Measurements from ENCODE around the gene MTERF4. TPM values are rescaled to one million over a fixed set of nuclear protein-coding genes. Genes with fewer than 3 reads are reported as not detected.

MTERF4 gene
- total RNA-seq, 1 donor from 2014 or later: 40.2 TPM

DNA sequence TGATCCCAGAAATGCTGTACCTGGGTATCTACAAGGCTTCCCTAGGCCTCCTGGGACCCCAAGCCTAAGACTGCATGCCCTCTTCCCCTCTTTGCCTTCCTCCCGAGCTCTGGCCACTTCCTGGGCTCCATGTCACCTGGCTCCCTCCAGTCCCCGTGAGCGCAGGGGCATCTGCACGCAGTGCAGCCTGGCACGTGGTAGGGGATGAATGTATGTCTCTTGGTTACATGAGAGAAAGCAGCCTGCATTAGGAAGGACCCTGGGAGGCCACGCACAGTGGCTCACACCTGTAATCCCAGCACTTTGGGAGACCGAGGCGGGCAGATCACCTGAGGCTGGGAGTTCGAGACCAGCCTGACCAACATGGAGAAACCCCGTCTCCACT lies 31.3 kb upstream of the MTERF4 start:
- no peak for DNase-seq

DNA sequence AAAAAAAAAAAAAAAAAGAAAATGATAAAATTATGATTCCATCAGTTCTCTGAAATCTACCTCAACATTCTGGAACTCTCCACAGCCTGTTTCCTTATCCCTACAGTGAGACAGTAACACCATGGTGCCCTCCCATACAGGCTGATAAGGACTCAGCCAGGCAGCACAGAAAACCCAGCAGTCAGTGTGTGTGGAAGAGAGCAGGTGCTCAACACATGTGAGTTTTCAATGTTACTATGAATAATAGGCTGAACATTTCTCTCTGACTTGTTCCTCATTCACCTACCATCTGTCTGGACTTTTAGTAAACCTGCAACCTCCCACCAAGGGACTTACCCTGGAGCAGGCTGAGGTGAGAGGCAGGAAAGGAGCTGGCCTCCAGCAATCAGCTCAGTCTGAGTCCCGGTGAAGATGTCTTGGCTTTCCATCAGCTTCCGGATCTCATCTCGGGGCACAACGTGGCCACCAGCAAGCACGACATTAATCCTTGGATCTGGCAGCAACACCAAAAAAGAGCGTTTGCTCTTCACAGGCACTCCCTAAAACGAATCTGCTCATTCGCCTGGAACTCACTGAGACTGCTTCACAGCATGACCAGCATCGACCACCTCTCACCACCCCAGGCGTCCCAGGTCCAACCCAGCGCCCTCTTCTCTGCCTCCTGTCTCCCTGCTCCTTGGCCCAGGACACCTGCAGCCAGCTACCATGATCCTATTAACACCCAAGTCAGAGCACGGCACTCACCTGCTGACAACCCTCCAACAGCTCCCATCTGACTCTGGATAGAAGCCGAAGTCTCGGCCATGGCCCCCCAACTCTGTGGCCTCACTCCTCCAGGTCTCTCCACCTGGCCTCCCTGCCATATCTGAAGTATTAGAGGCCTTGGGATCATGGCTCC lies 30.7 kb upstream of the MTERF4 start:
- DNase-seq: no peak

DNA sequence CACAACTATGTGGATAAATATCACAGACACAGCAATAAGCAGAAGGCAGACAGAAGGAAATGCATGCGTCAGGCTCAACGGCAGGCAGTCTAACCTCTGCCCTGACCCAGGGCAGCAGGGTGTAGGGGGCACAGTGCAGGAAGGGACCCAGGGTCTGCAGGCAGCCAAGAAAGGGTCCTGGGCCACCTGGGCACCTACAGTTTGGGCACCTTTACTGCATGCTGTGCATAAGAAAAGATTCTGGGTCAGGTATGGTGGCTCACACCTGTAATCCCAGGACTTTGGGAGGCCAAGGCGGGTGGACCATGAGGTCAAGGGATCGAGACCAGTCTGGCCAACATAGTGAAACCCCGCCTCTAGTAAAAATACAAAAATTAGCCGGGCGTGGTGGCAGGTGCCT lies 29.4 kb upstream of the MTERF4 start:
- no peak for DNase-seq

DNA sequence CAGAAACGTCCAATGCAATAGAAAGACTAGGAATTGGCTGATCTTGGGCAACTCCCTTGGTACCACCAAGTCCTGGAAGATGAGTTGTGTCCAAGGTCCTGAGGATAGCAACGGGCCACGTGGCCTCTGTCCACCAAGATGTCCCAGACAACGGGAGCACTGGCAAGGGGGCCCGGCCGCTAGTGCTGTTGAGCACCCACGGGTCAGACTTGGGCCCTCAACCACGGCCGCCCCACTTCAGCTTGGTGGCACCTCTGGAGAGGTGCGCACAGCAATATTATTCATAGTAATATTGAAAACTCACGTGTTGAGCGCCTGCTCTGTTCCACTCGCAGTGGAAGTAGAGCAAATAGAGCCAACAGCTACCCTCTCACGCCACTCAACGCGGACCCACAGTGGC lies 28.2 kb upstream of the MTERF4 start:
- DNase-seq: no peak

DNA sequence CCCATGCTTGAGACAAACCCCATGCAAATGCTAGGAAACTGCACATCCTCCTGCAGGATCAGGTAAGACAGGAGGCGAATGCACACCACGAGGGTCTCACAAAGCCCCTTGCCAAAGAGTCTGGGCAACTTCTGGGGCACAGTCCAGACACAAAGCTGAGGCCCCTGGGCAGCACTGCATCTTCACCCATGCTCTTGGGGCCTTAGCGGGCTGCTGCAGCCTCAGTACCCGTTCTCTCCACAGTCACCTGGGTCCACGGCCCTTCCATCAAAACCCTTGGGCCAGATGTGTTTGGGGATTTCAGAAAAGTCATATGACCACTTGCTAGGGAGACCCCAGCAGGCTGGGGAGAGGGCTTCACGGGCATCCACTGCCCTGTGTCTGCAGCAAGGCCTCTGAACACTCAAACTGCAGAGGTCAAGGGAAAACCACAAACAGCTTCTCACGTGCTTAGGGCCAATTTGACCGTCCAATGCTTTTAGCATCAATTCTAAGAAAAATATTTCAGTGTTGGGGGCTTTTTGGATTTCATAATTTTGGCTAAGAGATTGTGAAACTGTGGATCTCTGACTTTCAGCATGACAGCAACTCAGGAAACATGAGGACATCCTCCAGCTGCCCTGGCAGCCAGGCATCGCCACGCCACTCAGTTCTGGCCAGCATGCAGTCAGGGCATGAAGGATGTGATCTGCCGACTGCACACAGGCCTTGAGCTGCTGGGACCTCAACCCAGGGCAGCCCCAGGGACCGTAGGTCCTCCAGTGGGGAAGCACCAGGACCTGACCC lies 27.2 kb upstream of the MTERF4 start:
- DNase-seq: no peak

DNA sequence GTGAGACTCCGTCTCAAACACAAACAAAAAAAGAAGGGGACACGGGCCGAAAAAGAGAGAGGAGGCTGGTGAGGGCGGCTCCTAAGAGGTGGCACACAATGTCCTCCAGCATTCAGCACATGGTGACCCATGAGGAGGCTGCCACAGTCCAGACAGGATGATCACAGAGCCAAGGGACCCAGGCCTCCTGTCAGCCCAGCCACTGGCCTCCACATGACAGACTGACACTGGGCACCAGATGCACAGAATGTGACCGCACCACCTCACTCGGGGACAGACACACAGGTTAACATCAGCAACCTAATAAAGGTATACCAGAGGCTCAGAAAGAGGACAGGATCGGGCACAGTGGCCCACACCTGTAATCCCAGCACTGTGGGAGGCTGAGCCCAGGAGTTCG lies 26.2 kb upstream of the MTERF4 start:
- no peak for DNase-seq

DNA sequence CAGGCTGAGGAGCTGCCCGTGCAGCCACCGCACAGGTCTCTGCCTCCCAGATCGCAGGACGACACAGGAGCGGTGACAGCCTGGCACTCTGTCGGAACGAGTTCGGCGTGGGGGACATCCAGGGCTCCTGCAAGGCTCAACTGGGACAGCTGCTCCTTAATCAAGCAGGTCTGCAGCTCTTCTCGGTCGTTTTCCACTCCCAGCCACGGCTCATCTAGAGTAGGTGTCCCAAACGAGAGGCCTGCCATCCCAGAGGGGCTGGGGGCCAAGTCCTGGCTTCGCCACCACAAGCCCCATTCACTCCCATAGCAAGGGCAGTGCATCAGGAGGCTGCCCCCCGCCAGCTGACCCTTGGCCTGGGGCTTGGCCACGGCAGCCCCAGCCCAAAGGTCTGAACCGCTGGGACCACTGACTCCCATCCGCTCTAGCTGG lies 24.7 kb upstream of the MTERF4 start:
- no peak for DNase-seq

DNA sequence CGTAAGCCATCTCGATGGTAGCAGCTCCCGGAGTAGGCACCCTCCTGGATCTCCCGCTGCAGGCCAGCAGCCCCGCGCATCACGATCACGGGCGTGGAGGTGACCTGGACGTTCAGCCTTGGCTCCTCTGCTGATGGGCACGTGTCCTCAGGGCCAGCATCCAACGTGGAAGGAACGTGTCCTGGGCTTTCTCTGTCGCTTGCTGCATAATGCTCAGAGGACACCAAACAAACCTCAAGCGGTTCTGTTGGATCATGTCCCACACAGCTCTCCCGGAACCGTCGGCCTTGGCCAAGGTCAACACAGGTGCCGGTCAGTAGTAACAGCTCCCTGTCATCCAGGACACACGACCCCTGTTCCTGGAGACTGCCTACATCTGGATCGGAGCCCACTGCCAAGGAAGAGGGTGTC lies 24.1 kb upstream of the MTERF4 start:
- DNase-seq: no peak

DNA sequence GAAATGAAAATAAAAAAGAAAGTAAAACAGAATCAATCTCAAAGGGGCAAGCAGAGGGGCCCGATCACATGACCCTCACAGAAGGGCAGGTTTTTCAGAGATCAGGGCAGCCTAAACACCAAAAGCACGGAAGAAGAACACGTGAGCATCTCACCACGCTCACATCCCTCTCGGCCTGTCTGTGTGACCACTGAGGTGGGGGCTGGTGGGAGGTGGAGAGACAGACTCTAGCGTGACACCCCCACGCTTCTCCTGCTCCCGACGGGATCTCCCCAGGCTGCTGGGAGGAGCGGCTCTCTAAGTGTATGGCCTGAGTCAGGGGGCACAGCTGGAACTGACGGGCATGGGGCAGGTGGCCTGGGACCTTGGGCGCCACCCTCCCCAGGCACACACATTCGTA lies 23.5 kb upstream of the MTERF4 start:
- no peak for DNase-seq

DNA sequence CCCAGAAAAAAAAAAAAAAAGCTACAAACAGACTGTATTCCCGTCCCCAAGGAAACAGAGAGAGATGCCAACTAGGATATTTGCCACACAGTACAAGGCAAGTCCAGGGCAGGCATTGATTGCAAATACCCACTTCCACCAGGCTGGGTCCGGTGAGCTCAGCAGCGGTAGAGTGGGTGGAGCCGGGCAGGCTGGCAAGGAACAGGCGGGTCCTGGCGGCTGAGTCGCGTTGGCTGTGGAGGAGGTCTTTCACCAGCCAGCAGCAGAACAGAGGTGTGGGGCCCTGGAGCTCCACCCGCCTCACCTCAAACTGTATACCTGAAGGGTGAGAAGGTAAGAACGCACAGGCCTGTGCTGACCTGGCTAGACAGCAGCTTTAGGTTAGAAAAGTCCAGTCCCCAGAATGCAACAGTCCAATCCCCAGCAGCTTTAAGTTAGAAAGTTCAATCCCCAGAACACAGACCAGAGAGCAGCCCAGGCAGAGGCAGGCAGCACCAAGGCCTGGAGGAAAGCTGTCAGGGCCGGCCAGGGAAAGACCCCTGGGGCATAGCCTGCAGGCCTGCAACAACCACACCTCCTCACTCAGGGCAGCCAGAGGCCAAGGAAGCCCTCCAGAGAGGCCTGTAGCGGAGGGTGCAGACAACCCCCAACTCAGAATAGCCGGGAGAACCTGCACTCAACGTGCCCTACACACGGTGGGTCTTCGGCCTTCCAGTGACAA lies 21.9 kb upstream of the MTERF4 start:
- peak; percentile 48 for DNase-seq

DNA sequence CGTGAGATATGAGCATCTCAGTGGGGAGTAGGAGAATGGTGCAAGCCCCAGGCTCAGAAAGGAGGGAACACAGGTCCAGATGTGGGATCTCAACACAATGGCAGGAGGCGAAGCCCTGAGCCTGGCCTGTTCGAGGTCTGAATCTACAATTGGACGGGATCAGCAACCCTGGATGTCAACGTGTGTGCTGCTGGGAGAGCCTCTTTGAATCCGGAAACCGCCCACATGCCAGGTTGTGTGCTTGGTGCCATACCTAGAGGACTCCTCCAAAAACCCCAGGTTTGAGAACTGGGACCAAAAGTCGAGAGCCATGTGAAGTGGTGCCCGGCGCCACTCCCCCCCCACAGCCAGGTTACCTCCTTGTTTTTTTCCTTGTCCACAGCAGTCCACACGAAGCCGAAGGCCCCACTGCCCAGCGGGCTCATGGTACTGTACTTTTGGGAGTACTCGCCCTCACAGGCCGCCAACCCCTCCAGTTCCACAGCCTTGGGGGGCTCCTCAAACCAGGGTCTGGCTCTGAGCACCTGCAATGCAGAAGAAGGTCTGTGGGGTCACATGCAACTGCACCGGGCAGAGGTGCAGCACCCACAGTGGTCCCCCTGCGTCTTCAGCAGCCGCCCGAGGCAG lies 20.4 kb upstream of the MTERF4 start:
- DNase-seq: no peak

DNA sequence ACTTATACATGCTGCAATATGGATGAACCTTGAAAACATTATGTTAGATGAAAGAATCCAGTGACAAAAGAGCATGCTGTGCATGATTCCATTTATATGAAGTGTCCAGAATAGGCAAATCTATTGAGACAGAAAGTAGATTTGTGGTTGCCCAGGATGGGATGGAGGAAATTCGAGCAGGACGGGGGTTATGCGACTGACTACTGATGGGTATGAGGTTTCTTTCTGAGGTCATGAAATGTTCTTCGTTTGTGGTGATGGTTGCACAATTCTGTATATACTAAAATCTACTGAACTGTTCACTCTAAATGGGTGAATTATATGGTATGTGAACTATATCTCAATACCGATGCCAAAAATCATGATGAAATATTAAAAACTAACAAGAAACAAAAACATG lies 18.9 kb upstream of the MTERF4 start:
- DNase-seq: no peak

DNA sequence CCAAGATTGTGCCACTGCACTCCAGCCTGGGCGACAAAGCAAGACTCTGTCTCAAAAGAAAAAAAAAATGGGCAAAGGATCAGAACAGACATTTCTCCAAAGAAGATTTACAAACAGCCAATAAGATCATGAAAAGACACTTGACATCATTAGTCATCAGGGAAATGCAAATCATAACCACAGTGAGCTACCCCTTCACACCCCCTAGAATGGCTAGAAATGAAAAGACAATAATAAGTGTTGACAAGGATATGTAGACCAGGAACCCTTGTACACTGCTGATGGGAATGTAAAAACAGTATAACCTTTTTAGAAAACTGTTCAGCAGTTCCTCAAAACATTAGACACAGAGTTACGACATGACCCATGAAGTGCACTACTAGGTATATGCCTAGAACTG lies 18.4 kb upstream of the MTERF4 start:
- no peak for DNase-seq

DNA sequence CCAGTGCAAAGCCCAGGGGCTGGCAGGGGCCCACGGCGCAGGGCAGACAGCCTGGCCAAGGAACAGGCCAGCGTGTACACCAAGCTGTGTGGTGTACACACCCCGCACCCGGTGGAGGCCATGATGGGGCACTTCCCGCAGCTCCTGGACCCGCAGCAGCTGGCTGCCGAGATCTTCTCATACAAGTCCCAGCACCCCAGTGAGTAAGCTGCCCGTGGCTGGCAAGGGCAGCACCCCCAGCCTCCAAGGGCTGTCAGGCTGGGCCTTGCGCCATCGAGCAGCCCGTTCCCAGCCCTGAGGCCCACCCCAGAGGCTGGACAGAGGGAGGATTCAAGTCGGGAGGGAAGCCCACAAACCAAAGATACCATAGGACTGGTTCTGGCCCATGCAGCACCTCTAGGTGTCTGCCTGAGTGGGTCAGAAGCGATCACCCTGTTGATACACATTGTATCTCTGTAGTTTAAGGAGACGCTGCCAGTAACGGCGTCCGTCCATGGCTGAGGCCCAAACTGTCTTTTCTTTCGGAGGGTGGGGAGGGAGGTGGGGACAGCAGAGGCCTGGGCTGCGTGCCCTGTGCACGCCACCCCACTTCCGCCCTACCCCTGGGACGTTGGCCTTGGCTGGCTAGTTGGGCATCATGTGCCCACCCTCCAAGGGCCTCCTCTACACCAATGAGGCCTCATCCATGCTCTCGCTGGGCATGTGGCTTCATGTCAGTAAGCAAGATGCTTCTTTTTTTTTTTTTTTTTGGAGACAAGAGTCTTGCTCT lies 16.8 kb upstream of the MTERF4 start:
- no peak for DNase-seq

DNA sequence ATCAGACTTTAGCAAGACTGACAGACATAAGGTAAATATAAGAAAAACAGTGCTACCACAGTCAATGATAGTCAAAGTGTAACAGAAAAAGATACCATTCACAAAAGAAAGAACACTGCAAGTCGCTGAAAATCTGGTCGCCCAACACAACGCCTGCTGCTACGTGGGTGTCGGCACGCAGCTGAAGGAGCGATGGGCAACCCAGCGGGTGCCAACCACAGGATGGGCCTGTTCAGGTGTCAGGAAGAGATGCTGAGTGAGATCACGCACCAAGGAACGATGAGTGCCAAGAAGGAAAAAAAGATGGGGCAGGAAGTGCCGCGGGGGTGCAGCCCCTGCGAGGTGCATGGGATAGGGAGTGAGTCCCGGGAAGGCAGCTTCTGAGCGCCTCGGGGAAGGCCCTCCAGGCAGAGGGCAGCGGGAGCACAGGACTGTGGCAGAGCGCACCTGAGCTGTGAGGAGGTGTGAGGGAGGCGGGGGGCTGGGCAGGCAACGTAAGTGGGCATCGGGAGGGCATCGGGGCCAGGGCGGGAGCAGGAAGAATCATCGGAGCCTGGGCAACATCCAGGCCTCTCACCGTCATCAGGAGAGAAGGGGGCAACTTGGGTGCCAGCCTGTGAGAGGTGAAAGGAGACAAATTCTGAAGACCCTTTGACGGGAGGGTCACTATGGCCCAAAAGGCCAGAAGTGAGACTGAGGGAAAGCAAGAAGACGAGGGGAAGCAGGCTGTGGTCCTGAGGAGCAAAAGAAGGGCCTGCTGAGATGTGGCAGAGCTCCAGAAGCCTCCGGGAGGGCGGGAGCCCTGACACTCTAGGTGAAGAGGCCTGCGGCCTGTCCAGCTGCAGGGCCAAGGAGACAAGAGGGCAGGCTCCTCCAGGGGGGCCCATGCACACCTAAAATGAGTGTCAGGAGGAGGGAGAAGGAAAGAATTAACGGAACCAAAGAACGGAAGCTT lies 14.8 kb upstream of the MTERF4 start:
- DNase-seq: no peak

DNA sequence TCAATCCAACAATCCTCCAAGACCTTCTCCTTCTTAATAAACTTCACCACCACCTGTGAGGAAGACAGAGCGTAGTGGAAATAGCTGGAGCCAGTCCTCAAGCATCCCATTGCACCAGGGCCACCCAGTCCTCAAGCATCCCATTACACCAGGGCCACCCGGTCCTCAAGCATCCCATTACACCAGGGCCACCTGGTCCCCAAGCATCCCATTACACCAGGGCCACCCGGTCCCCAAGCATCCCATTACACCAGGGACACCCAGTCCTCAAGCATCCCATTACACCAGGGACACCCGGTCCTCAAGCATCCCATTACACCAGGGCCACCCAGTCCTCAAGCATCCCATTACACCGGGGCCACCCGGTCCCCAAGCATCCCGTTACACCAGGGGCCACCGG lies 13.3 kb upstream of the MTERF4 start:
- no peak for DNase-seq

DNA sequence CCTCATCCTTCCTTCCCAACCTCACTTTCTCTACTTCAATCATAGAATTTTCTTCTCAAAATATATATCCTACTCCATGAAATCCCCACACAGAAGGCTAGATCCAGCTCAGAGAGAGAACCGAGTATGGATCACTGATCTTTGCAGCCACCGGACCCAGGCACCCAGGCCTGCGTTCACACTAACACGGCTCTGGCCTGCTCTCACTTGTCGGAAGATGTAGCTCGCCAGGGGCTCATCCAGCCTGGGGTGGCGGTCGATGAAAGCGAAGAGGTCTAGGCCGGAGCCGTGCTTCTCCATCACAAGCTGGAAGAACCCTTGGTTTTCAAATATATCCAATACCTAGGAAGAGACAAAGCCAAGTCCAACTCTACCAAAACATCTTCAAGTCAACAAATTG lies 12.7 kb upstream of the MTERF4 start:
- DNase-seq: no peak

DNA sequence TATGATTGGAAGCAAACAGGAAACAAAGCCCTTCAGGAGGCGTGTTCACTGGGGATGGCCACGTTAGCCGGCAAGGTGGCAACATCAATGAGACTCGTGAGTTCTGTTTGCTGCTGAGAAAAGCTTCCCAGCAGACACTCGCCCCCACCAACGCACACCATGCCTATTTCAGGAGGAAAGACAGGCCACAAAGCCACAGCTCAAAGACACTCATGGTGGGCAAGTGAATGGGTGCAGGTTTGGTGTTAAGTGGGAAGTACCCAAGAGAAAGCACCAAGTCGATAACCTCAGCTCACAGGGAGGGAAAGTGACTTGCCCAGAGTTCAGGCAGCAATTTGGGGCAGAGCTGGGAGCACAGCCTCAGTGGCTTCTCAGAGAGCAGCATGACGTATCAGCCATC lies 10.5 kb upstream of the MTERF4 start:
- DNase-seq: no peak

DNA sequence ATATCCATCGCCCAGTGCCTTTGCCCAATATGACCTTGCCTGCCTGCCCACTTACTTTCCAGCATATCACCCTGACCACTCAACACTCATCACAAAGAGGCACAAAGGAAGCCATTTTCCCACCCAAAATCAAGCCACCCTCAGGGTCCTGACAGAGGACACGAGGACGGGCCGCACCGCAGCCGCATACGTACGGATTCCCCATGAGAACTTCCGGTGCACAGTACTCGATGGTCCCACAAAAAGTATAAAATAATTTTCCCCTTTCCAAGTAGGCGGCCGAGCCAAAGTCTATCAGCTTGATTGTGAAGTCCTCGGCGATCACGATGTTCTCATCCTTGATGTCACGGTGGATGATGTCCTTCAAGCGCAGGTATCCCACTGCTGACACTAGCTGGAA lies 10.0 kb upstream of the MTERF4 start:
- DNase-seq: no peak

DNA sequence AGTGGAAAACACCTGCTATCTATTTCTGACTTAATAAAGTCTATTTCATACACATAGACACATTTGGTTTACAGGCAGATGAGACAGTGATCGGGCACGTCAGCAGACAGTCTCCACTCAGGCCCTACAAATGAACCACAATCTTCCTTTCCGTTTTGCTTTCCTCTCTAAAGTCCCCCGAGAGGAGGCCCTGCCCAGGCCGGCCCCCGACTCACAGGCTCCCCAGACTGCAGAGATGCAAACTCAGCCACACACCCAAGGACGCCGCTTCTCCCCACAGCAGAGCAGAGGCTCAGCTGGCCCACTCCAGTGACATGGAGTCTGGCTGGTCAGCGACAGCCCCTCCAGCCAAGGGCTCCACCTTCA lies 9.3 kb upstream of the MTERF4 start:
- no peak for DNase-seq
